Measurements from ENCODE around the gene NLGN1.

DNA sequence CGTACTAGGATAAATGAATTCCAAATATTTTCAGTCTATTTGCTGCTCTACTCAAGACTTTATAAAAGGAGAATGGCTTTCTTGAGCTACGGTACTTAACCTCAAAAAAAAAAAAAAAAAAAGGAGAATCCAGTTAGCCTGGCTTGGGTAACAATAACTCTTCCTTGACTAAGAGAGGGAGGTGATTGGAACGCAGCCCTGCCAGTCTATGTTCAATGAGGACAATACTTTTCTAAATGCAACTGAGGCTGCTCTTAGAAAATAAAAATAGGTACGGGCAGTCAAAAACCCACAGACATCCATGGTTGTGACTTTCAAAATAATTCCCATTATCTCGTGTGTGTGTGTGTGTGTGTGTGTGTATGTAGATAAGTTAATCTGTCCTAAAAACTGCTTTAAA, 799.9 kb downstream of the NLGN1 start:
- TF ChIP-seq EZH2 (IDR thresholded peaks at IDR 0.05; ENCODE audit: low read depth, low read length, severe bottlenecking) (no peak), BCL11A (IDR thresholded peaks at IDR 0.05; ENCODE audit: low read depth in 2 of 2, low read length in 2 of 2) (no peak), TEAD4 (IDR thresholded peaks at IDR 0.05; ENCODE audit: low read depth, low read length) (no peak), YY1 (IDR thresholded peaks at IDR 0.05; ENCODE audit: low read depth, low read length) (no peak), POLR2AphosphoS5 (IDR thresholded peaks at IDR 0.05; ENCODE audit: low read depth, low read length) (no peak), EGR1 (IDR thresholded peaks at IDR 0.05; ENCODE audit: borderline replicate concordance, low read depth, low read length) (no peak), JUND (IDR thresholded peaks at IDR 0.05; ENCODE audit: low read length) (no peak), POLR2A (IDR thresholded peaks at IDR 0.05; ENCODE audit: control extremely low read depth in 1 of 2, low read depth in 2 of 2, low read length in 2 of 2) (no peak), TAF1 (IDR thresholded peaks at IDR 0.05; ENCODE audit: low read depth, low read length) (no peak), SIRT6 (IDR thresholded peaks at IDR 0.05; ENCODE audit: low read length) (no peak)
- TF ChIP-seq, protein P1, sequence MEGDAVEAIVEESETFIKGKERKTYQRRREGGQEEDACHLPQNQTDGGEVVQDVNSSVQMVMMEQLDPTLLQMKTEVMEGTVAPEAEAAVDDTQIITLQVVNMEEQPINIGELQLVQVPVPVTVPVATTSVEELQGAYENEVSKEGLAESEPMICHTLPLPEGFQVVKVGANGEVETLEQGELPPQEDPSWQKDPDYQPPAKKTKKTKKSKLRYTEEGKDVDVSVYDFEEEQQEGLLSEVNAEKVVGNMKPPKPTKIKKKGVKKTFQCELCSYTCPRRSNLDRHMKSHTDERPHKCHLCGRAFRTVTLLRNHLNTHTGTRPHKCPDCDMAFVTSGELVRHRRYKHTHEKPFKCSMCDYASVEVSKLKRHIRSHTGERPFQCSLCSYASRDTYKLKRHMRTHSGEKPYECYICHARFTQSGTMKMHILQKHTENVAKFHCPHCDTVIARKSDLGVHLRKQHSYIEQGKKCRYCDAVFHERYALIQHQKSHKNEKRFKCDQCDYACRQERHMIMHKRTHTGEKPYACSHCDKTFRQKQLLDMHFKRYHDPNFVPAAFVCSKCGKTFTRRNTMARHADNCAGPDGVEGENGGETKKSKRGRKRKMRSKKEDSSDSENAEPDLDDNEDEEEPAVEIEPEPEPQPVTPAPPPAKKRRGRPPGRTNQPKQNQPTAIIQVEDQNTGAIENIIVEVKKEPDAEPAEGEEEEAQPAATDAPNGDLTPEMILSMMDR (IDR thresholded peaks at IDR 0.05; ENCODE audit: control extremely low read depth in 1 of 3, insufficient read depth in 1 of 3, low read depth in 1 of 3, low read length in 3 of 3) = no peak
